ENCODE data around the gene RHOBTB1. TPM values are rescaled to one million over a fixed set of nuclear protein-coding genes. Genes with fewer than 3 reads are reported as not detected.

RHOBTB1 gene
- total RNA-seq, 1 donor from 2014 or later, result 11.0 TPM

DNA sequence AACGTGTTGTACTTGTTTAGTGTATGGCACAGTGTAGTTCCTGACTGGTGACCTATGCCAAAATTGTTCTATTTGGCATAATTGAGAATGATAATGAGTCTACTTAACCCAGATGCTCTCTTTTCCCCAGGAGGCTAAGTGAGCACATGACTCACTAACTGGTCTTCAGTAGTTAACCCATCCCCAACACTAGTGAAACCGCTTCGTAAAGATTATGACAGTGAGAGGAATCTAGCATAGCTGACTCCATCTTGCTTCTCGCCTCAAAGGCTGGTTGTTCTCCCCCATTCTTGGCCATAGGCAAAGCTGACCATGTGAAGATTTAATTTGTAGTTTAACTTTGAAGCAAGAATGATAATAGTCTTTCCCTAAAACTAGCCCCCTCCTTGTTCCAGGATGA lies 118.5 kb downstream of the RHOBTB1 start:
- Histone ChIP-seq H3K27ac (peak overlapping the region; percentile 25), H3K9me3 (no peaks in the 10 kb centered on the region), H3K4me3 (no peak overlapping the region), H3K4me1 (peaks cover 6% of the 10 kb centered on the region), H3K36me3 (no peaks in the 10 kb centered on the region), H3K27me3 (no peaks in the 10 kb centered on the region)
- TF ChIP-seq POLR2A (IDR thresholded peaks at IDR 0.05) (no peak), CTCF (IDR thresholded peaks at IDR 0.05) (no peak), POLR2AphosphoS5 (IDR thresholded peaks at IDR 0.05; ENCODE audit: insufficient read depth in 1 of 2, low read depth in 1 of 2) (no peak)
- intact Hi-C loops (cut with DNase I), result no loop called here
- no peak for DNase-seq (ENCODE audit: extremely low spot score in 2 of 2)

GRCh38 chr10:60823324-60823723 lies 120.7 kb downstream of the RHOBTB1 start:
- DNase-seq (ENCODE audit: extremely low spot score in 2 of 2), result no peak
- TF ChIP-seq POLR2AphosphoS5 (IDR thresholded peaks at IDR 0.05; ENCODE audit: insufficient read depth in 1 of 2, low read depth in 1 of 2), result no peak
- TF ChIP-seq CTCF (IDR thresholded peaks at IDR 0.05), result no peak
- TF ChIP-seq POLR2A (IDR thresholded peaks at IDR 0.05), result no peak
- Histone ChIP-seq H3K4me1 (peaks cover 27% of the 10 kb centered on the region), H3K9me3 (no peaks in the 10 kb centered on the region), H3K27me3 (no peaks in the 10 kb centered on the region), H3K4me3 (no peak overlapping the region), H3K36me3 (no peaks in the 10 kb centered on the region), H3K27ac (no peak overlapping the region)
- intact Hi-C loops (cut with DNase I), result no loop called here

GRCh38 chr10:60822809-60823208 lies 121.2 kb downstream of the RHOBTB1 start:
- TF ChIP-seq POLR2AphosphoS5 (IDR thresholded peaks at IDR 0.05; ENCODE audit: insufficient read depth in 1 of 2, low read depth in 1 of 2) (no peak), POLR2A (IDR thresholded peaks at IDR 0.05) (no peak), CTCF (IDR thresholded peaks at IDR 0.05) (no peak)
- H3K27me3 ChIP-seq, result no peaks in the 10 kb centered on the region
- H3K9me3 ChIP-seq, result no peaks in the 10 kb centered on the region
- H3K36me3 ChIP-seq, result no peaks in the 10 kb centered on the region
- H3K4me3 ChIP-seq, result no peak overlapping the region
- no peak overlapping the region for H3K27ac ChIP-seq
- DNase-seq (ENCODE audit: extremely low spot score in 2 of 2), result no peak
- intact Hi-C loops (cut with DNase I), result no loop called here
- peaks cover 30% of the 10 kb centered on the region for H3K4me1 ChIP-seq

DNA sequence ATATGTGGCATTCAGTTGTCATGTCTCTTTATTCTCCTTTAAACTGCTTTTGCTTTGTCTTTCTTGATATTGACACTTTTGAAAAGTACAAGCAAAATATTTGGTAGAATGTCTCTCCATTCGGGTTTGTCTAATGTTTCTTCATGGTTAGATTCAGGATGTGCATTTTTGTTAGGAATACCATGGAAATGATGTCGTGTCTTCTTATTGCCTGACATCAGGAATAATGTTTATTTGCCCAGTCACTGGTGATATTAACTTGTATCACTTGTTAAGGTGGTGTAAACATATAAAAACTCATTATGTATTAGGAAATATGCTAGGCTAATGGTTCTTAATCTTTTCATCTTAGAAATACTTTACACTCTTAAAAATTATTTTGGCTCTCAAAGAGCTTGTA lies 122.3 kb downstream of the RHOBTB1 start:
- Histone ChIP-seq H3K27me3 (no peaks in the 10 kb centered on the region), H3K36me3 (no peaks in the 10 kb centered on the region), H3K4me3 (no peak overlapping the region), H3K9me3 (no peaks in the 10 kb centered on the region), H3K4me1 (peaks cover 37% of the 10 kb centered on the region), H3K27ac (no peak overlapping the region)
- TF ChIP-seq POLR2AphosphoS5 (IDR thresholded peaks at IDR 0.05; ENCODE audit: insufficient read depth in 1 of 2, low read depth in 1 of 2), result no peak
- no peak for TF ChIP-seq POLR2A (IDR thresholded peaks at IDR 0.05)
- no peak for TF ChIP-seq CTCF (IDR thresholded peaks at IDR 0.05)
- intact Hi-C loops (cut with DNase I), result no loop called here
- DNase-seq (ENCODE audit: extremely low spot score in 2 of 2), result no peak

DNA sequence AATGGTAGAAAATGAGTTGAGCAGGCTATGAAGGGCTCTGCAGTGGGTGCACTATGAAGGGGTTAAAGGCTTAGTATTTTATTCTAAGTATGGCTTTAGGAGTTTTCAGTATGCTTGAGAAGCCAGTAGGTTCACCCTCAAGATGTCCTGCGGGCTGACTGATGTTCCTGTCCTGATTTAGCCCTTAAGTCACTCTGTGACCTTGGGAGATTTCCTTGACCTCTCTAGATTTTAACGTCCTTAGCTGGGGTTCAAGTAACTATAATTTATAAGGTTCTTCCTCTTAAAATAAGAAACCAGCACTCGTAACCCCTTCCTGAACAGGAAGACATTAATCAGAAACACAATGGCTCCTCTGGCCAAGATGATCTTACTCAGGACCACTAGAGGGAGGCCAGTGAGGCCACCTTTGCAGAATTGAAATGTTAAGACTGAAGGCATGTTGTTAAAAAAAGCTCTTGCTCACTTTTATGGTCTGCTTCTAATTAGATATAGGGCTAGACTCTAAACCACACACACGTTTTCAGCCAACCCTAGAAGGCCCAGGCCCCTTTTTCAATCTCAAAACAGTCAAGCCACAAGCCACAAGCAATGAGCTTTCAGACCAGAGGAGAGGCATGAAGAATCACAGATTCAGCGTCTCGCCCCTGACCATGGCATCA lies 123.8 kb downstream of the RHOBTB1 start:
- intact Hi-C loops (cut with DNase I), result no loop called here

More for the DNA sequence above, 123.8 kb downstream of the RHOBTB1 start:
- TF ChIP-seq POLR2AphosphoS5 (IDR thresholded peaks at IDR 0.05; ENCODE audit: insufficient read depth in 1 of 2, low read depth in 1 of 2), result no peak
- Histone ChIP-seq H3K27ac (peak overlapping the region; percentile 73), H3K4me1 (peaks cover 37% of the 10 kb centered on the region), H3K4me3 (no peak overlapping the region), H3K9me3 (no peaks in the 10 kb centered on the region), H3K27me3 (no peaks in the 10 kb centered on the region), H3K36me3 (no peaks in the 10 kb centered on the region)
- no peak for DNase-seq (ENCODE audit: extremely low spot score in 2 of 2)

Small RNAs within 50 kb of the gene (small RNA-seq; reads per million reads assigned to genes)
- gene RNU2-72P, result not detected

Other genes starting within 250 kb of the RHOBTB1 start
- 10.8 TPM for gene CDK1, start 165.7 kb downstream of the RHOBTB1 start, total RNA-seq